ENCODE measurements around the gene CTCF. TPM values are rescaled to one million over a fixed set of nuclear protein-coding genes. Genes with fewer than 3 reads are reported as not detected.

The CTCF gene
- total and polyA plus RNA-seq, 2 donors (not counting 3 experiments of a cell fraction or from before 2014, with no cell fraction given) = 20.7 to 40.0 TPM

DNA sequence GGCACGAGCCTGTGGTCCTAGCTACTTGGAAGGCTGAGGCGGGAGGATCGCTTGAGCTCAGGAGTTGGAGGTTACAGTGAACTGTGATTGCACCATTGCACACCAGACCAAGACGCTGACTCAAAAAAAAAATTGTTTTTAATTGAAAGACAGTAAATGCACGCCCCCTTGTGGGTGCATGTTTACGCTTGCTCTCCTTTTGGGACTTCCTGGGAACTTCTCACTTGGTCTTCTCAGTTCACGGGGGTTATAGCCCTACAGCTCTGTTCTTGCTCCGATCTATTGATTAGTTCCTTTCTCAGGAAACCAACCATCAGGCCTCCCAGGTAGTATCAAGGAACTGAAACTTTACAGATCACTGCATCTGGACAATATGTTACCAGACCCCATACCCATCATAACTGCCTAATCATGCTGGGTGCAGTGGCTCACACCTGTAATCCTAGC is 47.9 kb upstream of the CTCF start:
- DNase-seq (ENCODE audit: low read depth, low spot score) (peak; percentile 66), FAIRE-seq (peak; percentile 84)
- H3K27me3 ChIP-seq (ENCODE audit: control insufficient read depth in 2 of 2, insufficient read depth in 2 of 2, low read length in 2 of 2) = no peaks in the 10 kb centered on the region
- no peaks in the 10 kb centered on the region for H4K20me1 ChIP-seq (replicated peaks; ENCODE audit: control insufficient read depth, extremely low read depth, insufficient read depth, low read length)
- H3K4me3 ChIP-seq (replicated peaks in 1 of 3; ENCODE audit: insufficient read depth in 1 of 3, low read depth in 1 of 3, low read length in 3 of 3) = no peak overlapping the region
- dilution Hi-C loops (cut with MboI; ENCODE audit: extremely low pct_ligation_motif_present, low sequenced_read_pairs) = no loop called here
- H3K79me2 ChIP-seq (ENCODE audit: control insufficient read depth, insufficient read depth, low read length) = no peaks in the 10 kb centered on the region
- H2AFZ ChIP-seq (ENCODE audit: low read depth, low read length) = no peak overlapping the region
- CTCF ChIA-PET = interaction anchor here (0.6 to 10.0 kb wide), 19 partner anchors 9 to 559 kb away, joined by 3 to 247 read pairs (median 4); partner anchors contain the start of genes ACD, AGRP, ATP6V0D1 and CARMIL2
- no peaks in the 10 kb centered on the region for H3K9me3 ChIP-seq (replicated peaks; ENCODE audit: control insufficient read depth, insufficient read depth, low read length)
- no peak overlapping the region for H3K27ac ChIP-seq (ENCODE audit: insufficient read depth, low read depth, low read length)
- H3K4me1 ChIP-seq (ENCODE audit: control insufficient read depth, extremely low read depth, insufficient read depth, low read length) = peaks cover 13% of the 10 kb centered on the region
- H3K36me3 ChIP-seq (ENCODE audit: control insufficient read depth in 2 of 2, extremely low read depth in 1 of 2, insufficient read depth in 2 of 2, low read length in 2 of 2) = no peaks in the 10 kb centered on the region
- H3K9me1 ChIP-seq (replicated peaks; ENCODE audit: control insufficient read depth, extremely low read depth, insufficient read depth, low read length) = no peaks in the 10 kb centered on the region
- intact Hi-C loops (cut with micrococcal nuclease) = loop anchor here (1.0 to 2.0 kb wide), 3 partner anchors 20 to 86 kb away; partner anchors contain the start of gene ATP6V0D1
- TF ChIP-seq, protein P1, sequence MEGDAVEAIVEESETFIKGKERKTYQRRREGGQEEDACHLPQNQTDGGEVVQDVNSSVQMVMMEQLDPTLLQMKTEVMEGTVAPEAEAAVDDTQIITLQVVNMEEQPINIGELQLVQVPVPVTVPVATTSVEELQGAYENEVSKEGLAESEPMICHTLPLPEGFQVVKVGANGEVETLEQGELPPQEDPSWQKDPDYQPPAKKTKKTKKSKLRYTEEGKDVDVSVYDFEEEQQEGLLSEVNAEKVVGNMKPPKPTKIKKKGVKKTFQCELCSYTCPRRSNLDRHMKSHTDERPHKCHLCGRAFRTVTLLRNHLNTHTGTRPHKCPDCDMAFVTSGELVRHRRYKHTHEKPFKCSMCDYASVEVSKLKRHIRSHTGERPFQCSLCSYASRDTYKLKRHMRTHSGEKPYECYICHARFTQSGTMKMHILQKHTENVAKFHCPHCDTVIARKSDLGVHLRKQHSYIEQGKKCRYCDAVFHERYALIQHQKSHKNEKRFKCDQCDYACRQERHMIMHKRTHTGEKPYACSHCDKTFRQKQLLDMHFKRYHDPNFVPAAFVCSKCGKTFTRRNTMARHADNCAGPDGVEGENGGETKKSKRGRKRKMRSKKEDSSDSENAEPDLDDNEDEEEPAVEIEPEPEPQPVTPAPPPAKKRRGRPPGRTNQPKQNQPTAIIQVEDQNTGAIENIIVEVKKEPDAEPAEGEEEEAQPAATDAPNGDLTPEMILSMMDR (IDR thresholded peaks at IDR 0.05; ENCODE audit: extremely low read depth in 1 of 2, insufficient read depth in 1 of 2, low read depth in 1 of 2, low read length in 2 of 2) = peak; percentile 58 to 68
- no peak for TF ChIP-seq JUN (IDR thresholded peaks at IDR 0.05; ENCODE audit: borderline replicate concordance, insufficient read depth, insufficient read length, low read depth)
- TF ChIP-seq, protein P2, sequence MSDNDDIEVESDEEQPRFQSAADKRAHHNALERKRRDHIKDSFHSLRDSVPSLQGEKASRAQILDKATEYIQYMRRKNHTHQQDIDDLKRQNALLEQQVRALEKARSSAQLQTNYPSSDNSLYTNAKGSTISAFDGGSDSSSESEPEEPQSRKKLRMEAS (IDR thresholded peaks at IDR 0.05; ENCODE audit: insufficient read depth, insufficient read length) = no peak
- POLR2A ChIA-PET = no interaction called here
- no TSS peak for BruUV-seq (replicated peaks)
- H3K4me2 ChIP-seq (ENCODE audit: insufficient read depth, low read length) = no peak overlapping the region
- H3K9ac ChIP-seq (replicated peaks; ENCODE audit: extremely low read depth, insufficient read depth, low read length) = no peak overlapping the region

Measured in endothelial cell of umbilical vein (primary cell).